Naive thymus-derived CD4-positive, alpha-beta T cell (primary cell): Measurements from ENCODE around the gene TMIGD2. TPM values are rescaled to one million over a fixed set of nuclear protein-coding genes. Genes with fewer than 3 reads are reported as not detected.

Source experiments
- ATAC-seq: fragments of 150-1000 bp; cut with Tn5 transposase; 2 replicates; pipeline ENCODE4 v1.10.0; 2021; ENCODE audit warnings: mild to moderate bottlenecking, moderate library complexity
- CTCF ChIA-PET: fragments of 350-600 bp; sonication (Branson Sonifier 250); formaldehyde crosslinking; loops from one replicate; lab custom pipeline; 2021; ENCODE audit warnings: antibody characterized with exemption; lab: Charles Lee
- POLR2A ChIA-PET: fragments of 350-600 bp; sonication (Branson Sonifier 250); formaldehyde crosslinking; loops from one replicate; lab custom pipeline; 2021; ENCODE audit warnings: antibody characterized with exemption, inconsistent platforms; lab: Charles Lee
- DNase-seq, 9 donors: peaks; one replicate each; pipeline versions ENCODE4 v3.0.0 to v3.0.0-alpha.2; 2020 to 2022; ENCODE audit warnings: mixed read lengths in 1 of 9
- H3K27ac ChIP-seq: one replicate; pipeline ENCODE4 v1.7.0; 2013; ENCODE audit warnings: mild to moderate bottlenecking, low read depth, low read length, moderate library complexity
- H3K27me3 ChIP-seq, 2 donors: one replicate each; pipeline ENCODE4 v1.7.0; 2013; ENCODE audit warnings: low read length in 2 of 2, mild to moderate bottlenecking in 2 of 2, moderate library complexity in 2 of 2; ENCODE audit not compliant: control insufficient read depth in 2 of 2, insufficient read depth in 2 of 2
- H3K36me3 ChIP-seq, 3 experiments: 1 replicate in 2 of 3; 2 replicates in 1 of 3; pipeline ENCODE4 v1.7.0; 2013; ENCODE audit warnings: low read length in 3 of 3, mild to moderate bottlenecking in 3 of 3, moderate library complexity in 1 of 3; ENCODE audit not compliant: insufficient read depth in 3 of 3, control insufficient read depth in 2 of 3
- H3K4me1 ChIP-seq, 2 donors: one replicate each; pipeline ENCODE4 v1.7.0; 2013; ENCODE audit warnings: low read length in 2 of 2, mild to moderate bottlenecking in 2 of 2, moderate library complexity in 1 of 2; ENCODE audit not compliant: control insufficient read depth in 2 of 2, insufficient read depth in 2 of 2
- H3K4me3 ChIP-seq: 2 replicates; pipeline ENCODE4 v1.7.0; 2013; ENCODE audit warnings: mild to moderate bottlenecking, low read length
- H3K9me3 ChIP-seq, 3 experiments: 1 replicate in 2 of 3; 2 replicates in 1 of 3; pipeline ENCODE4 v1.7.0; 2013; ENCODE audit warnings: low read length in 3 of 3; ENCODE audit not compliant: control insufficient read depth in 2 of 3
- H3K27ac Mint-ChIP-seq, 9 donors: one replicate each; pipeline ENCODE4 v1.8.0; 2020 to 2022; ENCODE audit warnings: mixed read lengths in 9 of 9, mild to moderate bottlenecking in 8 of 9, moderate library complexity in 5 of 9, inconsistent platforms in 2 of 9
- H3K27me3 Mint-ChIP-seq, 5 donors: one replicate each; pipeline ENCODE4 v1.8.0; 2021 to 2022; ENCODE audit warnings: mixed read lengths in 5 of 5, mild to moderate bottlenecking in 1 of 5
- H3K36me3 Mint-ChIP-seq, 5 donors: one replicate each; pipeline ENCODE4 v1.8.0; 2020 to 2022; ENCODE audit warnings: mixed read lengths in 5 of 5, mild to moderate bottlenecking in 3 of 5, inconsistent platforms in 1 of 5
- H3K4me1 Mint-ChIP-seq, 7 donors: one replicate each; pipeline ENCODE4 v1.8.0; 2020 to 2022; ENCODE audit warnings: mixed read lengths in 7 of 7, mild to moderate bottlenecking in 3 of 7, inconsistent platforms in 1 of 7
- H3K4me3 Mint-ChIP-seq, 10 donors: one replicate each; pipeline ENCODE4 v1.8.0; 2020 to 2022; ENCODE audit warnings: mild to moderate bottlenecking in 10 of 10, mixed read lengths in 10 of 10, moderate library complexity in 6 of 10, inconsistent platforms in 2 of 10
- H3K9me3 Mint-ChIP-seq, 11 donors: one replicate each; pipeline ENCODE4 v1.8.0; 2020 to 2022; ENCODE audit warnings: mixed read lengths in 11 of 11, mild to moderate bottlenecking in 4 of 11, inconsistent platforms in 1 of 11, moderate library complexity in 1 of 11
- intact Hi-C, 2 donors: fragments of 100-400 bp; cut with micrococcal nuclease; formaldehyde crosslinking; loops; one replicate each; pipeline ENCODE4 v1.15.1; 2023
- polyA plus RNA-seq, 2 donors: library from polyadenylated mRNA; unstranded; fragments of 300-500 nt; fragmentation: Illumina TruSeq; gene quantifications; one replicate each; pipeline ENCODE4 v1.2.3, GENCODE V29; 2021
- total RNA-seq, 6 experiments: library from RNA in 5 of 6; stranded (reverse) in 5 of 6; gene quantifications; 1 replicate in 5 of 6; 2 replicates in 1 of 6; pipeline ENCODE4 v1.2.3 and lab custom pipeline; 2021 to 2026

TMIGD2 gene
- total and polyA plus RNA-seq, 7 experiments from 2014 or later = 22.3 to 107 (median 48.2) TPM

DNA sequence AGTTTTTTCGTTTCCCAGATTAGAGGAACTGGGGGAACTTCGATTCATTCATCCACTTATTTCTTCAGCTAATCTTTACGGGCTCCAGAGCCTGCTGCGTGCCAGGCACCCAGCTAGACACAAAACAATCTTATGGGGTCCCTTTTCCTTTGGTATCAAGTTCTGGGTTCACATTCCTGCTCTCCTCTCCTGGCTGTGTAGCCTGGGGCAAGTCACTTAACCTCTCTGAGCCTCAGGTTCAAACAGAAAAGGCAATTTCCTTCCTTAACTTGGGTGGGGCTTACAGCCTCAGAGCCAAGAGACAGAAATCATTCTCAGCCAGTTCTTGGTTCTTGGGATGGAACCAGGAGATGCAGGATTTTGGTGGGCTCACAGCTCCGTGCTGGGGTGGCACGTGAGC is 17.2 kb downstream of the TMIGD2 start:
- POLR2A ChIA-PET = no interaction called here
- peaks cover 0 to 3% (median 0%) of the 10 kb centered on the region in 7 donors for H3K4me1 Mint-ChIP-seq
- CTCF ChIA-PET = no interaction called here
- no peak for DNase-seq
- Histone ChIP-seq H3K27me3 (peaks cover 0 to 4% of the 10 kb centered on the region in 2 donors), H3K4me3 (no peak overlapping the region), H3K36me3 (no peaks in the 10 kb centered on the region), H3K9me3 (no peaks in the 10 kb centered on the region), H3K27ac (no peak overlapping the region), H3K4me1 (peaks cover 0 to 2% of the 10 kb centered on the region in 2 donors)
- peaks cover under 1 to 16% (median 10%) of the 10 kb centered on the region in 5 donors for H3K27me3 Mint-ChIP-seq
- ATAC-seq = no peak
- H3K36me3 Mint-ChIP-seq = peaks cover 0 to 7% (median 0%) of the 10 kb centered on the region in 5 donors
- no peak overlapping the region for H3K4me3 Mint-ChIP-seq
- H3K9me3 Mint-ChIP-seq = no peaks in the 10 kb centered on the region
- no peak overlapping the region for H3K27ac Mint-ChIP-seq
- intact Hi-C loops = no loop called here

DNA sequence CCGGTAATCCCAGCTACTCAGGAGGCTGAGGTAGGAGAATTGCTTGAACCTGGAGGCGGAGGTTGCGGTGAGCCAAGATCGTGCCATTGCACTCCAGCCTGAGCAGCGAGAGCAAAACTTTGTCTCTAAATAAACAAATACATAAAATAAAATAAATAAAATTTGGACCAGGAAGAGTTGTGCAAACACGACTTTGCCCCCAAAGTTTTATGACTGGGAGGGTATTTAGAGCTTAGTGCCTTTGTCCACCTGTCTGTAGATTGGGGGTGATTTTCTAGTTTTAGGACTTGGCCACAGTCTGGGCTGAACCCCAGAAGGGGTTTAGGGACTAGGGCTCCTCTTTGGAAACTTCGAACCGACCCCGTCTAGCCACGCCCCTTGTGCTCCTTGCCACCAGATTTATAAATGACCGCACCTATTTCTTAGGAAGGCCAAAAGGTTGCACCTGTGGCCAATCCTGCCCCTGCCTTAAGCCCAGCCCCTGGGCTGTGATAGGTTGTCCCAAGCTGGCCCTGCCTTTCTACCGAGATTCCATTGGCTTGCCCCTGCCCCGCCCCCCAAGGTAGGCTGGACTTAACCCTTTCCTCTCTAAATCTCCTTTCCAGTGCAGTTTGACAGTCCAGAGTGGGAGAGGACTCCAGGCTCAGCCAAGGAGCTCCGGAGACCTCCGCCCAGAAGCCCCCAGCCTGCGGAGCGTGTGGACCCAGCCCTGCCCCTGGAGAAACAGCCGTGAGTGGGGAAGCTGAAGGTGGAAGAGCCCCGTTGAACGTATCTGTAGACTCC is 17.8 kb downstream of the TMIGD2 start:
- no peak for DNase-seq
- peak overlapping the region in 1 of 9 donors; percentile 63 for H3K27ac Mint-ChIP-seq
- H3K36me3 Mint-ChIP-seq = peaks cover 0 to 7% (median 0%) of the 10 kb centered on the region in 5 donors
- H3K4me1 Mint-ChIP-seq = peaks cover 0 to 6% (median 0%) of the 10 kb centered on the region in 7 donors
- peaks cover 4 to 20% (median 10%) of the 10 kb centered on the region in 5 donors for H3K27me3 Mint-ChIP-seq
- H3K27me3 ChIP-seq = peaks cover 0 to 7% of the 10 kb centered on the region in 2 donors
- POLR2A ChIA-PET = no interaction called here
- intact Hi-C loops = no loop called here
- no peaks in the 10 kb centered on the region for H3K9me3 ChIP-seq
- H3K36me3 ChIP-seq = no peaks in the 10 kb centered on the region
- H3K27ac ChIP-seq = no peak overlapping the region
- ATAC-seq = no peak
- no peaks in the 10 kb centered on the region for H3K9me3 Mint-ChIP-seq
- no peak overlapping the region for H3K4me3 Mint-ChIP-seq
- no peak overlapping the region for H3K4me3 ChIP-seq
- CTCF ChIA-PET = no interaction called here
- H3K4me1 ChIP-seq = peaks cover 0 to 8% of the 10 kb centered on the region in 2 donors

DNA sequence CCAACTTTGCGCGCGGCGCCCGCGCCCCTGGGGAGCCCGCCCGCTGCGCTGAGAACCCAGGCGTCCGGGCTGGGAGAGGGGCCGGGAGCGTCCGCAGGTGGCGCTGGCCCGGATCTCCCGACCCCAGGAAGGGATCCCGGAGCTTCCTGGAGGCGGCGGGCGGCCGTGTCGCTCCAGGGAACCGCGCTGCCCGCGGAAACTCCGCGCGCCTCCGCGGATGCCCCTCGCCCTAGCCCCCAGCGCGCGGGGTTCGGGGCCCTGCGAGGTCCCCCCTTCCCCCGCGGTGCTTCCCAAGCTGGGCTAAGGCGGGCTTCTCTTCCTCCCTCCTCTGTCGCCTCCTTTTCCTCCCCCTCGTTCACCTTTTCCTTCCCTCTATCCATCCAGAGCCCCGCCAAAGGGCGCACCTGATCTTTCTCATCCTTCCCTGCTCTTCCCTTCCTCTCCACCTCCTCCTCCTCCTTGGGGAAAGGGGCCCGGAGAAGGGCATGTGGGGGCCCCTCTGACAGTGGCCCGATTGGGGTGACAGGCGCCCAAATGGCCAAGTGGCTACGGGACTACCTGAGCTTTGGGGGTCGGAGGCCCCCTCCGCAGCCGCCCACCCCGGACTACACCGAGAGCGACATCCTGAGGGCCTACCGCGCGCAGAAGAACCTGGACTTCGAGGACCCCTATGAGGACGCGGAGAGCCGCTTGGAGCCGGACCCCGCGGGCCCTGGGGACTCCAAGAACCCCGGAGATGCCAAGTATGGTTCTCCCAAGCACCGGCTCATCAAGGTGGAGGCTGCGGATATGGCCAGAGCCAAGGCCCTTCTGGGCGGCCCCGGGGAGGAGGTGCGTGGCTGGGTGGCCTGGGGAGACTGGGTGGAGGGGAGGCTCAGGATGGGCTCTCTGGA is 22.4 kb downstream of the TMIGD2 start:
- peaks cover 4 to 38% (median 10%) of the 10 kb centered on the region in 5 donors for H3K27me3 Mint-ChIP-seq
- intact Hi-C loops = no loop called here
- Histone ChIP-seq H3K9me3 (no peaks in the 10 kb centered on the region), H3K4me1 (peaks cover 0 to 10% of the 10 kb centered on the region in 2 donors), H3K4me3 (no peak overlapping the region), H3K36me3 (no peaks in the 10 kb centered on the region), H3K27ac (no peak overlapping the region), H3K27me3 (peaks cover 0 to 7% of the 10 kb centered on the region in 2 donors)
- DNase-seq = no peak
- CTCF ChIA-PET = no interaction called here
- POLR2A ChIA-PET = no interaction called here
- peak overlapping the region in 8 of 10 donors; percentile 15 to 80 (median 56) for H3K4me3 Mint-ChIP-seq
- peaks cover 0 to 7% (median 2%) of the 10 kb centered on the region in 7 donors for H3K4me1 Mint-ChIP-seq
- H3K36me3 Mint-ChIP-seq = no peaks in the 10 kb centered on the region
- ATAC-seq = no peak
- H3K9me3 Mint-ChIP-seq = no peaks in the 10 kb centered on the region
- no peak overlapping the region for H3K27ac Mint-ChIP-seq

DNA sequence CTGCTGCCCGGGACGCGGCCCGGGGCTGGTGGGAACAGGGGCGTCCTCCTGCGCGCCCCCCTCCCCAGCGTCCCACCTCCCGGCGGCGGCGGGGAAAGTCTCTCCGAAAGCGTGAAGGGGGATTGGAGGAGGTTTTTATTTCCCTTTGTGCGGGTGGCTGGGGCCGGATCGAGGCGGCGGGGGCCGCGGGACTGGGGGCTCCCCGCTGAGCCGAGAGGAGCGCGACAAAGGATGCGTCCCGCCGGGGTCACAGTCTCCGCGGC is 23.0 kb downstream of the TMIGD2 start:
- Mint-ChIP-seq H3K27ac (no peak overlapping the region), H3K36me3 (no peaks in the 10 kb centered on the region), H3K4me1 (peaks cover 0 to 7% (median 2%) of the 10 kb centered on the region in 7 donors), H3K27me3 (peaks cover 4 to 38% (median 10%) of the 10 kb centered on the region in 5 donors), H3K4me3 (peak overlapping the region in 2 of 10 donors; percentile 37 to 80), H3K9me3 (no peaks in the 10 kb centered on the region)
- ChIA-PET CTCF (no interaction called here), POLR2A (no interaction called here)
- ATAC-seq (no peak), DNase-seq (no peak)
- no peak overlapping the region for H3K4me3 ChIP-seq
- H3K27me3 ChIP-seq = peaks cover 0 to 7% of the 10 kb centered on the region in 2 donors
- H3K9me3 ChIP-seq = no peaks in the 10 kb centered on the region
- intact Hi-C loops = no loop called here
- no peak overlapping the region for H3K27ac ChIP-seq
- H3K36me3 ChIP-seq = no peaks in the 10 kb centered on the region
- H3K4me1 ChIP-seq = peaks cover 0 to 10% of the 10 kb centered on the region in 2 donors

DNA sequence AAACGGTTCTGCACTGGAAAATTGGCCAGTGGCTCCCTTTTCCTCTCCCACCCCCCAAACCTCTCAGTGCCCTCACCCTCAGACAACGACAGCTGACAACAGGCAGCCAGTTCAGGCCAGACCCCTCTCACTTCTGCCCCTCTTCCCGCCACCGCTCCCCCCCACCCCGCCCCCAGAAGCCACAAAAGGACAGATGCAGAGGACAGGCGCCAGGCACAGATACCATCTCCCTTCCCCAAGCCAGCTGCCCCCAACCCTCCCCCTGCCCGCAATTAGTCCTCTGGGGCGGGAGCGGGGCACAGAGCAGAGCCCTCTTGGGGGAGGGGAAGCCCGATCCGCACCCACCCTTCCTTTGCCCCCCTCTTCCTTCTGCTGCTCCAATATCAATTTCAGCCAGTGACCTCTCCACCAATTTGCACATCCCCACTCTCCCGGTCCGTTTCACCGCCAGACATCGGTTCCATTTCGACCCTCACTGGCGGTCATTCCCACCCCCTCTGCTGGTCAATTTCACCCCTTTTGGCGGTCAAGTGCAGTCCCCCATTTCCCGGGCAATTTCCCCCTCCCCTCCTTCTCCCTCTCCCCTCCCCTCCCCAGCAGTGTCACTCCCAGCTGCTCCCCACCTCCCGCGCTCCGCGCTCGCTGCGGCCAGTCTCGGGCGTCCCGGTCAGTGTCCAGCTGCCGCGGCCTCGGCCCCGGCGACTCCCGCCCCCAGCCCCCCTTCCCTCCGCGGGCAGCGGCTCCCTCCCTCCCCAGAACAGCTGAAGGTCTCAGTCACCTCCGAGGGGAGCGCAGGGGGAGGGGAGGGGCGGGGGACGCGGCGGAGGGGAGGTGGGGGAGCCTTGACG is 23.5 kb downstream of the TMIGD2 start, which contains the start of gene SHD:
Gene SHD (plus strand): TSS at position 848 of the 848 bp plus-strand sequence. CDS start 798 bp downstream, outside the sequence.
- Histone ChIP-seq H3K36me3 (no peaks in the 10 kb centered on the region), H3K4me1 (peaks cover 0 to 10% of the 10 kb centered on the region in 2 donors), H3K9me3 (no peaks in the 10 kb centered on the region), H3K4me3 (no peak within 1 kb of the TSS), H3K27me3 (peaks cover 0 to 7% of the 10 kb centered on the region in 2 donors), H3K27ac (no peak within 1 kb of the TSS)
- ChIA-PET POLR2A (no interaction called here), CTCF (interaction anchor here (1.7 kb wide), 1 partner anchor 12 kb away, joined by 3 read pairs; no protein-coding TSS in a partner anchor)
- Mint-ChIP-seq H3K36me3 (no peaks in the 10 kb centered on the region), H3K9me3 (no peaks in the 10 kb centered on the region), H3K4me1 (peaks cover 0 to 7% (median 2%) of the 10 kb centered on the region in 7 donors), H3K27ac (no peak within 1 kb of the TSS), H3K4me3 (peak within 1 kb of the TSS; percentile 10 to 80 (median 58)), H3K27me3 (peaks cover 4 to 38% (median 10%) of the 10 kb centered on the region in 5 donors)
- DNase-seq (no peak), ATAC-seq (no peak)
- intact Hi-C loops = no loop called here

DNA sequence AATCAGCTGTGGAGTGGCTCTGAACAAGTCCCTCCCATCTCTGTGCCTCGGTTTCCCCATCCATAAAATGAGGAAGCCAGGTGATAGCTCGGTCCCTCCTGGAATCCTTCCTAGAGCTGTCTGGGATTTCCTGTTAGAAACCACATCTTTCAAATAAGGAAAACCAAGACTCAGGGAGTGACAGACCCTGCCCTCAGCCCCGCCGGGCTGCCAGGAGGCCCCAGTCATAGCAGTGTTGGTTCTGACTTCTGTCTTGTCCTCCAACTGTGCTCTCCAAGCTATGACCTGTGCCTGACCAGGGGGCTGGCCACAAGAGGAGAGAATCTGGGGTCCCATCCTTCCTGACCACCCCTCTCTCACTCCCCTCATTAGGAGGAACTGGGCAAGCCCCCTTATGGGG is 24.2 kb downstream of the TMIGD2 start:
- CTCF ChIA-PET = interaction anchor here (0.7 to 1.7 kb wide), 3 partner anchors 10 to 77 kb away, joined by 3 to 4 read pairs (median 3); no protein-coding TSS in a partner anchor

More for the DNA sequence above, 24.2 kb downstream of the TMIGD2 start:
- peaks cover 0 to 7% (median 2%) of the 10 kb centered on the region in 7 donors for H3K4me1 Mint-ChIP-seq
- Histone ChIP-seq H3K4me3 (no peak overlapping the region), H3K4me1 (peaks cover 0 to 10% of the 10 kb centered on the region in 2 donors), H3K36me3 (no peaks in the 10 kb centered on the region), H3K27ac (no peak overlapping the region), H3K27me3 (peaks cover 0 to 7% of the 10 kb centered on the region in 2 donors), H3K9me3 (no peaks in the 10 kb centered on the region)
- ATAC-seq = no peak
- H3K27me3 Mint-ChIP-seq = peaks cover 4 to 38% (median 10%) of the 10 kb centered on the region in 5 donors
- no peak overlapping the region for H3K27ac Mint-ChIP-seq
- POLR2A ChIA-PET = no interaction called here
- H3K36me3 Mint-ChIP-seq = no peaks in the 10 kb centered on the region
- intact Hi-C loops = no loop called here
- no peaks in the 10 kb centered on the region for H3K9me3 Mint-ChIP-seq
- no peak for DNase-seq
- H3K4me3 Mint-ChIP-seq = peak overlapping the region in 2 of 10 donors; percentile 52 to 68
